RWPE1 (cell line): ENCODE measurements around the gene VWA7.

Source experiments
- CTCF ChIA-PET: fragments of 350-600 bp; sonication (Branson Sonifier 250); formaldehyde crosslinking; extraction: SDS; loops from one replicate; lab custom pipeline; 2021; lab: Yijun Ruan, JAX
- POLR2A ChIA-PET: fragments of 400-600 bp; formaldehyde crosslinking; extraction: SDS; loops from one replicate; lab custom pipeline; 2020; ENCODE audit warnings: antibody characterized with exemption; ENCODE audit not compliant: low non-redundant PET; lab: Yijun Ruan, JAX
- DNase-seq: peaks from one replicate; pipeline ENCODE4 v3.0.0; 2012; ENCODE audit warnings: low spot score
- H3K27ac ChIP-seq: fragments of 450-650 bp; 2 replicates; pipeline ENCODE4 v1.5.1; 2017
- CTCF ChIP-seq: fragments of 450-650 bp; conservative IDR thresholded peaks from 2 replicates; pipeline ENCODE4 v1.5.1; 2017; ENCODE audit warnings: low read depth, mild to moderate bottlenecking

VWA7 gene

DNA sequence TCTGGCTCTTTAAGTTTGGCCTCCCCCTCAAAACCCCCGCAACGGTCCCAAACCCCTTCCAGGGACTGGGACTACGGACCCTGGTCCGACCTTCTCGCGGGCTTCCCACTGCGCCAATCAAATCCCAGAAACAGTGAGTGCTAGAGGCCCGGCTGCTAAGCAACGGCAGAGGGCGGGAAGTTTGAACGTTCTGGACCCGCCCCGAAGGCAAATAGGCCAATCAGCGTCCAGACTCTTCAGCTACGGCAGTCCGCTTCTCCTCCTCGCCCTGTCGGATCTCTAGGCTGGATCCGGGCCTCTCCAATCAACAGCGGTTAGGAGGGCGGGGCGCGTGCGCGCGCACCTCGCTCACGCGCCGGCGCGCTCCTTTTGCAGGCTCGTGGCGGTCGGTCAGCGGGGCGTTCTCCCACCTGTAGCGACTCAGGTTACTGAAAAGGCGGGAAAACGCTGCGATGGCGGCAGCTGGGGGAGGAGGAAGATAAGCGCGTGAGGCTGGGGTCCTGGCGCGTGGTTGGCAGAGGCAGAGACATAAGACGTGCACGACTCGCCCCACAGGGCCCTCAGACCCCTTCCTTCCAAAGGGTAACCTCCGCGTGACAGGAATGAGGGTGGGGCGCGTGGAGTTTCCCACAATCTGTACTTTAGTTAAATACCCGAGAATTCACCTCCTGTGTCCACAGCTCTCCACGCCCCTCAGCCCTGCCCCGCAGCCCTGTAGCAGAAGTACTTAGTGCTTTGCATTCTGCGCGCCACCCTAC, 37.3 kb downstream of the VWA7 start, which contains the start of gene MSH5:
Gene MSH5 (plus strand): TSS at position 367 of the 758 bp plus-strand sequence. CDS start 462 bp downstream, outside the sequence.
- H3K27ac ChIP-seq: peak within 1 kb of the TSS; percentile 96
- POLR2A ChIA-PET: interaction anchor here (0.6 to 0.7 kb wide), 2 partner anchors 13 to 67 kb away, joined by 3 to 4 read pairs; partner anchors contain the start of gene LSM2
- CTCF ChIA-PET: interaction anchor here (0.6 to 1.7 kb wide), 4 partner anchors 30 to 57 kb away, joined by 3 to 5 read pairs (median 4); no protein-coding TSS in a partner anchor
- no peak for TF ChIP-seq CTCF
- peak; percentile 99 for DNase-seq

DNA sequence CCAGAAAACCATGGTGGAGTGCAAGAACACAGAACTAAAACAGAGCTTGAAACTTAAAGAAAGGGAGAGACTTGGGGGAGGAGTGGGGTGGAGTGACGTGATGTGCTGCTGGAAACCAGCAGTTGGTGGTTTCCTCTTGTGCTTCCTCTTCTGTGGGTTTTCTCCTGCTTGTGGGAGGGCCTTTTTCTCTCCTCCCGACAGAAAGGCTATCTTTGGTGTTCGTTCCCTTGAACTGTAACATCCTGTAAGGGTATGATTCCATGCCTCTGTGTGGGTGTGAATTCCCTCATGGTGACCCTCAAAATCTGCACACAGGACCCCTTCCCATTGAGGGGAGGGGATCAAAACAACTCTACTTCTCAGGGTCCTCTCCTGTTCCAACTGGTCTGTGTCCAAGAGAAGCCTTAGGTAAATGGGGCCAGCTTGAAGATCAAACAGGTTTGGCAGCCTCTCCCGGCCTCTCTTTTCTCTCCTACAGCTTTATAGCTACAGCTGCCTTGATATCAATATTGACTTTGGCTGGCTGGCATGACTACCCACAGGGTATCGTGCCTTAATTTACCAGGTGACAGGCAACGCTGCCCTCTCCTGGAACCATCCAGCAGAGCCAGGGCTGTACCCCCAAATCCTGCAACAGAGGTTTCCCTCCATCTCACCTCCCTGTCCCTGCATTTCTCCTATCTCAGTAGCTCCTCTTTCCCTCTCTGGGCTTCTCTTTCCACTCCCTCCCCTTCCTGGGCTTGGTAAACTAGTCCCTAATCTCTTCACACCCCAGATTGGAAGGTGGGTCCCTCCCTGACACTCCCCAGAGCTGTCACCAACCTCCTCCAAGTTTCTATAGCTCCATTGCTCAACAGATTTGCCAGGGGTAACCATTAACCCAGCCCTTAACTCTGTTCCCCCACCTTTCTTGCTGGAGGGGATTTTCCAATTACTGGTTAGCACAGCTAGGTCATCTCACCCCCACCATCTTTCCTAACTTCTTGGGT, 38.8 kb downstream of the VWA7 start:
- CTCF ChIA-PET: interaction anchor here (0.6 to 1.3 kb wide), 3 partner anchors 14 to 91 kb away, joined by 4 to 6 read pairs (median 4); no protein-coding TSS in a partner anchor
- H3K27ac ChIP-seq: peak overlapping the region; percentile 96
- TF ChIP-seq CTCF: no peak
- POLR2A ChIA-PET: interaction anchor here (0.5 to 0.6 kb wide), 2 partner anchors 67 to 86 kb away, joined by 3 to 4 read pairs; partner anchors contain the start of gene BAG6
- DNase-seq: peak; percentile 48

GRCh38 chr6:31737315-31737990, 39.7 kb downstream of the VWA7 start:
- CTCF ChIA-PET: interaction anchor here (0.6 kb wide), 1 partner anchor 57 kb away, joined by 4 read pairs; no protein-coding TSS in a partner anchor
- TF ChIP-seq CTCF: no peak
- POLR2A ChIA-PET: no interaction called here
- DNase-seq: no peak
- H3K27ac ChIP-seq: peak overlapping the region; percentile 96

GRCh38 chr6:31736768-31737314, 40.3 kb downstream of the VWA7 start:
- no peak for TF ChIP-seq CTCF
- peak overlapping the region; percentile 96 for H3K27ac ChIP-seq
- ChIA-PET POLR2A (no interaction called here), CTCF (interaction anchor here (0.6 kb wide), 1 partner anchor 33 kb away, joined by 3 read pairs; no protein-coding TSS in a partner anchor)
- DNase-seq: no peak

- CTCF ChIA-PET: interaction anchor here (0.5 to 0.8 kb wide), 5 partner anchors 33 to 216 kb away, joined by 3 read pairs; partner anchors contain the start of gene HSPA1B
- H3K27ac ChIP-seq: peak within 1 kb of the TSS; percentile 96
Observed at GRCh38 chr6:31736021-31736767, 40.9 kb downstream of the VWA7 start, which contains the start of gene CLIC1. TSS of gene CLIC1 (minus strand) at chr6:31736530. CDS start at chr6:31736300, 230 bp downstream.

More at GRCh38 chr6:31736021-31736767, 40.9 kb downstream of the VWA7 start, which contains the start of gene CLIC1:
- POLR2A ChIA-PET: interaction anchor here (1.2 kb wide), 1 partner anchor 76 kb away, joined by 3 read pairs; the partner anchor contains the start of gene C6orf47
- peak; percentile 94 for DNase-seq
- TF ChIP-seq CTCF: no peak
